GM12878 (cell line): ENCODE measurements around the gene TMPRSS6. TPM values are rescaled to one million over a fixed set of nuclear protein-coding genes. Genes with fewer than 3 reads are reported as not detected.
A peak's percentile ranks its signal among the peaks of the same experiment; 100 is the strongest.

Experiments
- ASH2L ChIP-seq: fragments of 300-600, 200-600 bp; sonication (generic); IDR thresholded peaks from 2 replicates; pipeline ENCODE4 v1.6.1; 2017; ENCODE audit warnings: low read depth, mild to moderate bottlenecking, borderline replicate concordance
- HDAC2 ChIP-seq: fragments of 200-600 bp; sonication (generic); IDR thresholded peaks from 2 replicates; pipeline ENCODE4 v1.6.1; 2017
- HDAC6 ChIP-seq: fragments of 200-600 bp; sonication (generic); IDR thresholded peaks from one replicate; pipeline ENCODE4 v1.8.0; 2017; ENCODE audit warnings: antibody characterized with exemption; ENCODE audit not compliant: unreplicated experiment
- MEF2B ChIP-seq: fragments of 450-650 bp; IDR thresholded peaks from 2 replicates; pipeline ENCODE4 v1.6.1; 2018; ENCODE audit warnings: mild to moderate bottlenecking, moderate library complexity; ENCODE audit not compliant: partially characterized antibody, poor library complexity, severe bottlenecking
- MYB ChIP-seq: fragments of 150-350 bp; IDR thresholded peaks from 2 replicates; pipeline ENCODE4 v1.6.1; 2014; ENCODE audit warnings: mild to moderate bottlenecking, low read depth, low read length, borderline replicate concordance
- NR2C2 ChIP-seq: IDR thresholded peaks from 2 replicates; pipeline ENCODE4 v1.6.1; 2011; ENCODE audit warnings: borderline replicate concordance, low read depth; ENCODE audit not compliant: control insufficient read depth, insufficient read length
- RBBP5 ChIP-seq: fragments of 200-600 bp; sonication (generic); conservative IDR thresholded peaks from 2 replicates; pipeline ENCODE4 v1.6.1; 2016
- SMC3 ChIP-seq: IDR thresholded peaks from 2 replicates; pipeline ENCODE4 v1.6.1; 2011; ENCODE audit warnings: low read length, improper control_type of control experiment, borderline replicate concordance
- STAT3 ChIP-seq: IDR thresholded peaks from 2 replicates; pipeline ENCODE4 v1.6.1; 2011; ENCODE audit warnings: low read depth, low read length, improper control_type of control experiment
- SUZ12 ChIP-seq: fragments of 200-600 bp; sonication (generic); IDR thresholded peaks from one replicate; pipeline ENCODE4 v1.6.1; 2018; ENCODE audit warnings: antibody characterized with exemption, mild to moderate bottlenecking; ENCODE audit not compliant: unreplicated experiment
- polyA plus RNA-seq, 11 experiments: library from polyadenylated mRNA; depleted of rRNA in 4 of 11; unstranded in 6 of 11; stranded (reverse) in 5 of 11; fragments of >200 nt; fragmentation: Nextera tagmentation in 4 of 11; fragmentation: Illumina TruSeq in 1 of 11; extraction: Ambion mirVana in 4 of 11; extraction: Trizol in 1 of 11; gene quantifications; 1 replicate in 1 of 11; 2 replicates in 10 of 11; pipeline versions ENCODE4 v1.2.1 to v1.2.3, GENCODE V29; 2011 to 2016; ENCODE audit warnings: inconsistent platforms in 2 of 11, missing spikeins in 2 of 11, low read depth in 1 of 11
- total RNA-seq, 4 experiments: library from RNA; depleted of rRNA in 3 of 4; stranded (reverse); fragments of >200 nt in 3 of 4; fragmentation: Illumina TruSeq in 1 of 4; extraction: Trizol in 1 of 4; gene quantifications; 2 replicates each; pipeline versions ENCODE4 v1.2.1 to v1.2.3, GENCODE V29; 2013 to 2021
- TF ChIP-seq, protein P1 (sequence below): fragments of 450-650 bp; IDR thresholded peaks from 2 replicates; pipeline ENCODE4 v1.6.1; 2016; ENCODE audit warnings: mild to moderate bottlenecking
- TF ChIP-seq, protein P2 (sequence below): fragments of 450-650 bp; formaldehyde crosslinking; IDR thresholded peaks from 2 replicates; pipeline ENCODE4 v1.5.0; 2022; ENCODE audit warnings: mild to moderate bottlenecking, missing genetic modification characterization

Gene TMPRSS6
- total and polyA plus RNA-seq, 10 of the 15 experiments (the other 5 are each of a cell fraction or from before 2014, with no cell fraction given) = 0.06 to 0.69 (median 0.19) TPM; not detected in 6

DNA sequence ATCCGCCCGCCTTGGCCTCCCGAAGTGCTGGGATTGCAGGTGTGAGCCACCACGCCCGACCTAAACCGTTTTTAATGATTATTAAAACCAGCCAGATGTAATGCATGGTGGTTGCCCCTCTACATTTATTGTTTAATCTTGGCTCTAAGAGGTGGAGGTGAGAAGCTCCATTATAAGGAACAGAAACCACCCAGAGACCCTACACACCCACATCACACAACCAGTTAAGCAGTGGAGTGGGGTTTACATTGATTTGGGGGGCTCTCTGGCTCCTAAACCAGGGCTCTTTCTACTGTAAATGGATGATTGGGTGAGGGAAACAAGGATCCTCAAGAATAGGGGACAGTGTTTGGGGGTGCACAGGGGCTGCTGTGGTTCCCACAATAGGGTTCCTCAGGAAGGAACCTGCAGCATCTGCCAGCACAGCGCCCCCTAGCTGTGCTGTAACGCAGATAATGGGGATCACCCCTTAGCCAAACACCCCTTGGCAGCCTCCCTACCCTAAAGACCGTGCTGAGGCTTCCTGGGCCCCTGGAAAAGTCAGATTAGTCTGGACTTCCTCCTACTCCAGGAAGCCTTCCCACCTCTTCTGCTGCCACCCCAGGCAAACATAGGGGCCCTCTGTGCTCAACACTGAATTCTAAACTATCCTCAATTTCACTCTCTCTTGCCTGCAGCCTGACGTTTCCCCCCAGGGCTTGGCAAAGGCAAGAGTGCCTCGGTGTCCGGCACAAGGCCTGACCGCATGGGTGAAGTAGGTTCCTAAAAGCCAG is 87.6 kb downstream of the TMPRSS6 start (continued):
- TF ChIP-seq NR2C2 = no peak
- TF ChIP-seq RBBP5 = no peak
- no peak for TF ChIP-seq SUZ12
- TF ChIP-seq SMC3 = peak; percentile 20; the same call in 1 of the 2 replicates
- no peak for TF ChIP-seq MYB
- TF ChIP-seq, protein P1, sequence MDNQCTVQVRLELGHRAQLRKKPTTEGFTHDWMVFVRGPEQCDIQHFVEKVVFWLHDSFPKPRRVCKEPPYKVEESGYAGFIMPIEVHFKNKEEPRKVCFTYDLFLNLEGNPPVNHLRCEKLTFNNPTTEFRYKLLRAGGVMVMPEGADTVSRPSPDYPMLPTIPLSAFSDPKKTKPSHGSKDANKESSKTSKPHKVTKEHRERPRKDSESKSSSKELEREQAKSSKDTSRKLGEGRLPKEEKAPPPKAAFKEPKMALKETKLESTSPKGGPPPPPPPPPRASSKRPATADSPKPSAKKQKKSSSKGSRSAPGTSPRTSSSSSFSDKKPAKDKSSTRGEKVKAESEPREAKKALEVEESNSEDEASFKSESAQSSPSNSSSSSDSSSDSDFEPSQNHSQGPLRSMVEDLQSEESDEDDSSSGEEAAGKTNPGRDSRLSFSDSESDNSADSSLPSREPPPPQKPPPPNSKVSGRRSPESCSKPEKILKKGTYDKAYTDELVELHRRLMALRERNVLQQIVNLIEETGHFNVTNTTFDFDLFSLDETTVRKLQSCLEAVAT = no peak
- TF ChIP-seq MEF2B = no peak
- TF ChIP-seq ASH2L = no peak
- no peak for TF ChIP-seq STAT3
- no peak for TF ChIP-seq HDAC2
- TF ChIP-seq, protein P2, sequence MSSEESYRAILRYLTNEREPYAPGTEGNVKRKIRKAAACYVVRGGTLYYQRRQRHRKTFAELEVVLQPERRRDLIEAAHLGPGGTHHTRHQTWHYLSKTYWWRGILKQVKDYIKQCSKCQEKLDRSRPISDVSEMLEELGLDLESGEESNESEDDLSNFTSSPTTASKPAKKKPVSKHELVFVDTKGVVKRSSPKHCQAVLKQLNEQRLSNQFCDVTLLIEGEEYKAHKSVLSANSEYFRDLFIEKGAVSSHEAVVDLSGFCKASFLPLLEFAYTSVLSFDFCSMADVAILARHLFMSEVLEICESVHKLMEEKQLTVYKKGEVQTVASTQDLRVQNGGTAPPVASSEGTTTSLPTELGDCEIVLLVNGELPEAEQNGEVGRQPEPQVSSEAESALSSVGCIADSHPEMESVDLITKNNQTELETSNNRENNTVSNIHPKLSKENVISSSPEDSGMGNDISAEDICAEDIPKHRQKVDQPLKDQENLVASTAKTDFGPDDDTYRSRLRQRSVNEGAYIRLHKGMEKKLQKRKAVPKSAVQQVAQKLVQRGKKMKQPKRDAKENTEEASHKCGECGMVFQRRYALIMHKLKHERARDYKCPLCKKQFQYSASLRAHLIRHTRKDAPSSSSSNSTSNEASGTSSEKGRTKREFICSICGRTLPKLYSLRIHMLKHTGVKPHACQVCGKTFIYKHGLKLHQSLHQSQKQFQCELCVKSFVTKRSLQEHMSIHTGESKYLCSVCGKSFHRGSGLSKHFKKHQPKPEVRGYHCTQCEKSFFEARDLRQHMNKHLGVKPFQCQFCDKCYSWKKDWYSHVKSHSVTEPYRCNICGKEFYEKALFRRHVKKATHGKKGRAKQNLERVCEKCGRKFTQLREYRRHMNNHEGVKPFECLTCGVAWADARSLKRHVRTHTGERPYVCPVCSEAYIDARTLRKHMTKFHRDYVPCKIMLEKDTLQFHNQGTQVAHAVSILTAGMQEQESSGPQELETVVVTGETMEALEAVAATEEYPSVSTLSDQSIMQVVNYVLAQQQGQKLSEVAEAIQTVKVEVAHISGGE (CRISPR knock-in tag) = peak; percentile 27; the same call in 1 of the 2 replicates
- TF ChIP-seq HDAC6 = no peak
